Measurements from ENCODE around the gene TLCD4.

- TF ChIP-seq CTCF (IDR thresholded peaks at IDR 0.05; ENCODE audit: low read depth, low read length, poor library complexity, severe bottlenecking) (no peak), EZH2phosphoT487 (IDR thresholded peaks at IDR 0.05; ENCODE audit: borderline replicate concordance, low read length) (no peak)
Measured at GRCh38 chr1:95072532-95073419, 44.4 kb upstream of the TLCD4 start, which contains the start of gene ALG14.
